Tibial artery (tissue), 4 donors: ENCODE results near the gene FER.

ENCODE experiments used
- DNase-seq, 2 donors: peaks; one replicate each; pipeline ENCODE4 v3.0.0-alpha.2; 2019
- H3K27ac ChIP-seq, 2 donors: fragments of 200-600 bp; sonication (generic) in 1 of 2; 1 replicate in 1 of 2; 2 replicates in 1 of 2; pipeline ENCODE4 v1.5.1; 2018 to 2019; ENCODE audit warnings: mild to moderate bottlenecking in 1 of 2
- H3K27me3 ChIP-seq, 2 donors: fragments of 200-600 bp; sonication (generic) in 1 of 2; one replicate each; pipeline versions ENCODE4 v1.5.1 to v1.6.0; 2016 to 2019
- H3K36me3 ChIP-seq, 3 donors: fragments of 200-600 bp; sonication (generic) in 2 of 3; one replicate each; pipeline ENCODE4 v1.5.1; 2016 to 2019; ENCODE audit warnings: mild to moderate bottlenecking in 2 of 3
- H3K4me1 ChIP-seq, 4 donors: fragments of 200-600 bp; sonication (generic) in 2 of 4; 1 replicate in 3 of 4; 2 replicates in 1 of 4; pipeline ENCODE4 v1.5.1; 2016 to 2019
- H3K4me3 ChIP-seq, 2 donors: fragments of 200-600 bp; sonication (generic) in 1 of 2; 1 replicate in 1 of 2; 2 replicates in 1 of 2; pipeline ENCODE4 v1.5.1; 2018 to 2019; ENCODE audit warnings: mild to moderate bottlenecking in 2 of 2
- H3K9me3 ChIP-seq, 3 donors: fragments of 200-600 bp; sonication (generic) in 1 of 3; one replicate each; pipeline ENCODE4 v1.5.1; 2016 to 2019
- intact Hi-C: fragments of 100-400 bp; cut with DNase I; formaldehyde crosslinking; loops from one replicate; pipeline ENCODE4 v1.15.0; 2023; ENCODE audit warnings: low total_unique reads
- TF ChIP-seq, protein P1 (sequence below), 2 experiments: fragments of 200-600 bp in 1 of 2; fragments of 450-650 bp in 1 of 2; IDR thresholded peaks; one replicate each; pipeline ENCODE4 v1.5.1; 2017 to 2019; ENCODE audit warnings: antibody characterized with exemption in 2 of 2, mild to moderate bottlenecking in 1 of 2, moderate library complexity in 1 of 2

FER gene

DNA sequence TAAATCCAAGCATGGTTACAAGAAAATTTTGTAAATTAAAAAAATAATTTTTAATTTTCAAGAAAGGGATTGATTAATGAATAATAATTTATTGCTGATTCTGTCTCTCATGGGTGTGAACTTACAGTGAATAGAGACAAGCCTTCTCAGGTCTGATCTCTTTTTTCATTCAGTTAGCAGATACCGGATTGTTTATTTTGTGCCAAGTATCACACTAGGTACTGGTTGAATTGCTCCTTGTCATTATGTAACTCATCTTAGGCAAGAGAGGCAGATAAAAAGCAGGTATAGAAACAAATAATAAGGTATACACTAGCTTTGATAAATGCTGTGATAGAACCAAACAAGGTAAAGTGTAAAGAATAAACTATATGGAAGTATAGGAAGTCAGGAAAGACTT, 378.8 kb downstream of the FER start:
- H3K27me3 ChIP-seq, result no peaks in the 10 kb centered on the region
- H3K4me1 ChIP-seq, result no peaks in the 10 kb centered on the region
- DNase-seq, result no peak
- H3K4me3 ChIP-seq, result no peak overlapping the region
- H3K9me3 ChIP-seq, result no peaks in the 10 kb centered on the region
- H3K27ac ChIP-seq, result no peak overlapping the region
- H3K36me3 ChIP-seq, result no peaks in the 10 kb centered on the region
- TF ChIP-seq, protein P1, sequence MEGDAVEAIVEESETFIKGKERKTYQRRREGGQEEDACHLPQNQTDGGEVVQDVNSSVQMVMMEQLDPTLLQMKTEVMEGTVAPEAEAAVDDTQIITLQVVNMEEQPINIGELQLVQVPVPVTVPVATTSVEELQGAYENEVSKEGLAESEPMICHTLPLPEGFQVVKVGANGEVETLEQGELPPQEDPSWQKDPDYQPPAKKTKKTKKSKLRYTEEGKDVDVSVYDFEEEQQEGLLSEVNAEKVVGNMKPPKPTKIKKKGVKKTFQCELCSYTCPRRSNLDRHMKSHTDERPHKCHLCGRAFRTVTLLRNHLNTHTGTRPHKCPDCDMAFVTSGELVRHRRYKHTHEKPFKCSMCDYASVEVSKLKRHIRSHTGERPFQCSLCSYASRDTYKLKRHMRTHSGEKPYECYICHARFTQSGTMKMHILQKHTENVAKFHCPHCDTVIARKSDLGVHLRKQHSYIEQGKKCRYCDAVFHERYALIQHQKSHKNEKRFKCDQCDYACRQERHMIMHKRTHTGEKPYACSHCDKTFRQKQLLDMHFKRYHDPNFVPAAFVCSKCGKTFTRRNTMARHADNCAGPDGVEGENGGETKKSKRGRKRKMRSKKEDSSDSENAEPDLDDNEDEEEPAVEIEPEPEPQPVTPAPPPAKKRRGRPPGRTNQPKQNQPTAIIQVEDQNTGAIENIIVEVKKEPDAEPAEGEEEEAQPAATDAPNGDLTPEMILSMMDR (IDR thresholded peaks at IDR 0.05), result no peak
- intact Hi-C loops, result no loop called here

DNA sequence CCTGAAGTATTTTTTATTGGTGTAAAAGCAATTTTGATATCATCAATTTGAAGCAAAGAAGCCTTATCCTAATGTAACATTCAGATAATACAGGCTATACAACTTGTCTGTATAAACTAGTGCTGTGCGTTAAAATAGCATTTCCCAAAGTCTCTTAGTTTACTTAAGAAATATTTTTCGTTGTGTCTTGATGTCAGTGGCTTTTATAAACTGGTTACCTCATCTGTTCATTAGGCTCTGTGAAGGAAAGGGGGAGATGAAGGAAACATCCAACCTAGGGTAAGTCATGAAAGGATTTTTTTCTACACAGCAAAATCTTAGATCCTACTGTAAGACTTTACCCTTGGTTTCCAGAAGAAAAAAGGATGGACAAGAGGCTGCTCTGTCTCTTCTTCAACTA, 389.2 kb downstream of the FER start:
- no peaks in the 10 kb centered on the region for H3K9me3 ChIP-seq
- no peak for DNase-seq
- intact Hi-C loops, result no loop called here
- H3K4me3 ChIP-seq, result no peak overlapping the region
- H3K4me1 ChIP-seq, result peaks cover 0 to 32% (median 6%) of the 10 kb centered on the region in 4 donors
- TF ChIP-seq, protein P1 (IDR thresholded peaks at IDR 0.05), result no peak
- no peak overlapping the region for H3K27ac ChIP-seq
- no peaks in the 10 kb centered on the region for H3K36me3 ChIP-seq
- H3K27me3 ChIP-seq, result no peaks in the 10 kb centered on the region

DNA sequence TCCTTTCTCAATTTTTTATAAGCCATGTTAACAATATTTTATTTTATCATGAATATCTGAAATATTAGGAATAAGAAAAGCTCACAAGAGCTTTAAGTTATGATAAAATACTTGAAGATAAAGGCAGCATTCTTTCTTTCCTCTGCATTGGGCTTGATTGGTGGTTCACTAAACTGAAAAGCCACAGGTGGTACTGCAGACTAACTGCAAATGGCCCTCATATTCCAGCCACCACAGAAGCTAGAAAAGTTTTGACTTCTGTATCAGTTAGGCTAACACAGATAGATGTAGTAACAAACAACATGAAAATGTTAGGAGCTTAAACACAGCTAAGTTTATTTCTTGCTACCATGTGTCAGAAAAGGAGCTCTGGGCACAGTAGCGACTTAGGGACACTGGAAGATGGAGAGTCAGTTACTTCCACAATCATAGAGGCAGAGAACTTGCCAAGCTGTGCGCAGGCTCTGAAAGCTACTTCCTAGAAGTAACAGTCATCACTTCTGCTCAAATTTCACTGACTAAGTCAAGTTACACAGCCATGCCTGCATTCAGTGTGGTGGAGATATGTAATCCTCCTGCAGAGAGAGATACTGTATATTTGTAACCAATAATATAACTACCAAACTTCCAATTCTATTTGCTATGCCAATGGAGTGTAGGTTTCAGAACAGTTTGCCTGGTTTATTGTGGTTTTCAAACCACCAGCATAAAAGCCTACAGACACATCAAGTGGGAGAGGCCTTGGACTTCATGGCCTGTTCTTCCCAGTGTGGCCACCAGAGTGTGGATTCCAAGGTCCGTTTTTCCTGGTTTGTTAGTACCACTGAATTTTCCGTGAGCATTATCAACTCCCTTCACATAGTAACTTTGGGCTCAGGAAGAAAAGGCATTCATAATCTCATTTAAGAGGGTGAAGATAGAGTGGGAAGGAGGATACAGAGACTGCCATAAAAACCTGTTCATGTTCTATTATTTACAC, 393.8 kb downstream of the FER start:
- intact Hi-C loops, result no loop called here
- Histone ChIP-seq H3K4me3 (no peak overlapping the region), H3K9me3 (no peaks in the 10 kb centered on the region), H3K36me3 (no peaks in the 10 kb centered on the region), H3K27me3 (no peaks in the 10 kb centered on the region), H3K4me1 (peaks cover 0 to 42% (median 5%) of the 10 kb centered on the region in 4 donors), H3K27ac (no peak overlapping the region)
- TF ChIP-seq, protein P1 (IDR thresholded peaks at IDR 0.05), result no peak
- peak in 1 of 2 donors; percentile 21 for DNase-seq

DNA sequence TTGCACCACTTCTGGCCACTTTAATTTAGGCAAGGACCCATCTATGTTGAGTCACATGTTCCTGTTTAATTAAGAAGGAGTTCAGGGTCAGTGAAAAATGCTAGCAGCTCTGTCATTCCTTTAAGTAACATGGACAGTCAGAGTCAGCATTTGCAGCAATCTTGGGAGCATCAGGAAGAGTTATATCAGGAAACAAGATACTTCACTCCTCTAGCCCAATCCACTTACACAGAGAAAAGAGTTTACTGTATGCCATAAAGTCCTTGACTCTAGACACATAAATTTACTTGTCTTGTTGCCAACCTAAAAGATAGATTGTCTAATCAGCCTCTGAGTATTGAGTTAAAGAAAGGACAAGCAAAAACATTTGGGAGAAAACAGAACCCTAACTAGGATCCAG, 395.3 kb downstream of the FER start:
- no peaks in the 10 kb centered on the region for H3K9me3 ChIP-seq
- H3K36me3 ChIP-seq, result no peaks in the 10 kb centered on the region
- H3K4me3 ChIP-seq, result no peak overlapping the region
- peaks cover 0 to 45% (median 3%) of the 10 kb centered on the region in 4 donors for H3K4me1 ChIP-seq
- intact Hi-C loops, result no loop called here
- H3K27ac ChIP-seq, result no peak overlapping the region
- TF ChIP-seq, protein P1 (IDR thresholded peaks at IDR 0.05), result no peak
- DNase-seq, result no peak
- H3K27me3 ChIP-seq, result no peaks in the 10 kb centered on the region

DNA sequence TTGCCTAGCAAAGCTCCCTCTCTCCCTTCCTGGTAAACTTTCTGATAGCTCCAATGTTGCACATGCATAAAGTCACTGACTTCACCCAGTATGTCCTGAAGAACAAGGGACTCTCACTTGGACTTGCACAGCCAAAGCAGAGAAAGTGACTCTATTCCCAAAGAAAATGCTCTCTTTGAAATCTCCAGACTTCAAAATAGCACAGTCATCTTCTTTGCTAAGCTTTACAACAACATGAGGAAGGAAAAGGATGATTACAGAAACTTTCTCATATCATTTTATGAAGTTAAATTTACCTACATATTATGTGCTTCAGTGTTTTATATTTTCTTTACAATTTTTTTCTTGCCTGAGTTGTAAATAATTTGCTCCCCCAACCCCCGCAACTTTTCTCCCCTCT, 397.4 kb downstream of the FER start:
- DNase-seq, result no peak
- TF ChIP-seq, protein P1 (IDR thresholded peaks at IDR 0.05), result no peak
- intact Hi-C loops, result no loop called here
- Histone ChIP-seq H3K36me3 (no peaks in the 10 kb centered on the region), H3K9me3 (no peaks in the 10 kb centered on the region), H3K27me3 (no peaks in the 10 kb centered on the region), H3K4me3 (no peak overlapping the region), H3K4me1 (peaks cover 0 to 42% (median 2%) of the 10 kb centered on the region in 4 donors), H3K27ac (no peak overlapping the region)
